ENCODE data around the gene BLM.

DNA sequence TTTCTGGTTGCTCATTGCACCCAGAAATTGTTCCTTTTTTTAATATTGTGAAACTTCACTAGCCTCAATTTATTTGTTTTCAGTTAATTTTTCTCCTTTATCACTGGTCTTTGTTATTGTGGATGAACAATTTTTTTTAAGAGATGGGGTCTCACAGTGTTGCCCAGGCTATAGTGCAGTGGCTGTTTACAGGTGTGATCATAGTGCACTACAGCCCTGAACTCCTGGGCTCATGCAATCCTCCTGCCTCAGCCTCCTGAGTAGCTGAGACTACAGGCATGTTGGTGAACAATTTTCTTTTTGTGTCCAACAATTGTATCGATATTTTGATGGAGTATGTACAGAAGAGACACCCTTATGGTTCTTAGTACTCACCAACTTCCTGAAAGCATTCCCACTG lies 26.3 kb downstream of the BLM start:
- TF ChIP-seq, protein P1, sequence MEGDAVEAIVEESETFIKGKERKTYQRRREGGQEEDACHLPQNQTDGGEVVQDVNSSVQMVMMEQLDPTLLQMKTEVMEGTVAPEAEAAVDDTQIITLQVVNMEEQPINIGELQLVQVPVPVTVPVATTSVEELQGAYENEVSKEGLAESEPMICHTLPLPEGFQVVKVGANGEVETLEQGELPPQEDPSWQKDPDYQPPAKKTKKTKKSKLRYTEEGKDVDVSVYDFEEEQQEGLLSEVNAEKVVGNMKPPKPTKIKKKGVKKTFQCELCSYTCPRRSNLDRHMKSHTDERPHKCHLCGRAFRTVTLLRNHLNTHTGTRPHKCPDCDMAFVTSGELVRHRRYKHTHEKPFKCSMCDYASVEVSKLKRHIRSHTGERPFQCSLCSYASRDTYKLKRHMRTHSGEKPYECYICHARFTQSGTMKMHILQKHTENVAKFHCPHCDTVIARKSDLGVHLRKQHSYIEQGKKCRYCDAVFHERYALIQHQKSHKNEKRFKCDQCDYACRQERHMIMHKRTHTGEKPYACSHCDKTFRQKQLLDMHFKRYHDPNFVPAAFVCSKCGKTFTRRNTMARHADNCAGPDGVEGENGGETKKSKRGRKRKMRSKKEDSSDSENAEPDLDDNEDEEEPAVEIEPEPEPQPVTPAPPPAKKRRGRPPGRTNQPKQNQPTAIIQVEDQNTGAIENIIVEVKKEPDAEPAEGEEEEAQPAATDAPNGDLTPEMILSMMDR (IDR thresholded peaks at IDR 0.05) = no peak
- no peak for TF ChIP-seq POLR2A (IDR thresholded peaks at IDR 0.05)

Data from ovary (tissue), 3 donors.